ENCODE measurements around the gene MYO18B.

Gene MYO18B

DNA sequence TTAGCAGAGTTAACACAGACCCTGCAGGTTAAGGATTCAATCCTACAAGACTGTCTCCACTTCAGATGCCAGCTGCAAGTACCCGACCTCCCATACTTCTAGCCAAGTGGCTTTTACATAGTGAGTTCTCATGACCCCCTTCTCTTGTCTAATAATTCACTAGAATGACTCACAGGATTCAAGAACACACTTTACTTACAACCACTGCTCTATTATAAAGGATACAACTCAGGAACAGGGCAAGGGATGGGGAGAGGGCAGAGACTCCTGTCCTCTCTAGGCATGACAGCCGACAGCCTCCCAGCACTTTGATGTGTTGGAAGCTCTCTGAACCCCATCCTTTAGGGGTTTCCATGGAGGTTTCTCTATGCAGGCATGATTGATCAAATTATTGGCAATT, 60.0 kb downstream of the MYO18B start:
- no peak overlapping the region for H3K4me3 ChIP-seq (ENCODE audit: low read depth, low read length)
- TF ChIP-seq, protein P1, sequence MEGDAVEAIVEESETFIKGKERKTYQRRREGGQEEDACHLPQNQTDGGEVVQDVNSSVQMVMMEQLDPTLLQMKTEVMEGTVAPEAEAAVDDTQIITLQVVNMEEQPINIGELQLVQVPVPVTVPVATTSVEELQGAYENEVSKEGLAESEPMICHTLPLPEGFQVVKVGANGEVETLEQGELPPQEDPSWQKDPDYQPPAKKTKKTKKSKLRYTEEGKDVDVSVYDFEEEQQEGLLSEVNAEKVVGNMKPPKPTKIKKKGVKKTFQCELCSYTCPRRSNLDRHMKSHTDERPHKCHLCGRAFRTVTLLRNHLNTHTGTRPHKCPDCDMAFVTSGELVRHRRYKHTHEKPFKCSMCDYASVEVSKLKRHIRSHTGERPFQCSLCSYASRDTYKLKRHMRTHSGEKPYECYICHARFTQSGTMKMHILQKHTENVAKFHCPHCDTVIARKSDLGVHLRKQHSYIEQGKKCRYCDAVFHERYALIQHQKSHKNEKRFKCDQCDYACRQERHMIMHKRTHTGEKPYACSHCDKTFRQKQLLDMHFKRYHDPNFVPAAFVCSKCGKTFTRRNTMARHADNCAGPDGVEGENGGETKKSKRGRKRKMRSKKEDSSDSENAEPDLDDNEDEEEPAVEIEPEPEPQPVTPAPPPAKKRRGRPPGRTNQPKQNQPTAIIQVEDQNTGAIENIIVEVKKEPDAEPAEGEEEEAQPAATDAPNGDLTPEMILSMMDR (IDR thresholded peaks at IDR 0.05; ENCODE audit: low read depth, low read length) = no peak

DNA sequence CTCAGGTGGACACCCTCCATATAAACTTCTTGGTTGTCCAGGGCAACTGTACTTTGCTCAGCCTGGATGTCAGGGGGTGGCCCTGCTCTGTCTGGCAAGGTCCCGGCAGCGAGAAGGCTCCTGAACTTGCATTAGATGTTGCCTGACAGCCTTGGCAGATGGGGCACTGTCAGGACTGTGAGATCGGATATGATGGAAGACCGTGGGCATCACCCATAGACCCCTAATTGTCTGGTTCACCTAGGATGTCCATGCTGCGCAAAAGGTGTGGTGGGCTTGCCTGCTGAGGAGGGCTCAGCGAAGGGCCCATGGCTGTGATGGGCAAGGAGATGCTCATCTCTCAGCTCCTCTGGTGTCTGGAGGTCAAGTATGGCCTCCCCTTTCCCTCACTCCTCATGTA, 62.7 kb downstream of the MYO18B start:
- TF ChIP-seq, protein P1 (IDR thresholded peaks at IDR 0.05; ENCODE audit: low read depth, low read length) = no peak
- H3K4me3 ChIP-seq (ENCODE audit: low read depth, low read length) = no peak overlapping the region

DNA sequence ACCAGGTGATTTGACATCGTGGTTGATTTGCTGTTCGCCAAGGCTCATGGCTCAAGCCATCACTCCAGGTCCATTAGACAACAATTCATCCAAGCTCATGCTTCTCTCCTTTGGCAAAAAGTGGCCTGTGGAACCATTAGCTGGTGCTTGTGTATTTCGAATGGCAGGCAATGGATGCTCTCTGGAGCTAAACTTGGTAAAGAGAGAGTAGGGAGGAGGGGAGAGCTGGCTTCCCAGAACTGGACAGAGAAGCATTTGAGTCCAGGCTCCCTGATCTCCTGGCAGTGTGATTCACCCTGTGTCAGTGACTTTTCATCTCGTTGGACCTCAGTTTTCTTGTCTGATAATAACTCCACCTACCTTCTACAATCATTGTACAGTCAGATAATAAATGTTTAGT, 64.6 kb downstream of the MYO18B start:
- H3K4me3 ChIP-seq (ENCODE audit: low read depth, low read length) = no peak overlapping the region
- TF ChIP-seq, protein P1 (IDR thresholded peaks at IDR 0.05; ENCODE audit: low read depth, low read length) = no peak

DNA sequence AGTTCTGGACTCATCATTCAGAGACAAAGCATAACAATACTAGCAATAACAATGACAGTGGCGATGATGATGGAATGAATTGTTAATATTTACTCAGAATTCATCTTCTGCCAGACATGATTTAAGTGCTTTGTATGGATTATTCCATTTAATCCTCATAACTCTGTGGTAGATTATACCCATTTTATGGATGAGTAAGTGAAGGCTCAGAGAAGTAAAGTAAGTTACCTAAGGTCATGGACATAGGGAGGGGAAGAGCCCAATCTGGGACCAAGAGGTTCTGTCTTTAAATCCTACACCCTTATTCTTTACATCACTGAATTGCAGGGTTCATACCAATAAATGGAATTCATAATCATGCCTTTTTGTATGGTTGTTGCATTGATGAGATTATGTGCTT, 72.7 kb downstream of the MYO18B start:
- no peak overlapping the region for H3K4me3 ChIP-seq (ENCODE audit: low read depth, low read length)
- TF ChIP-seq, protein P1 (IDR thresholded peaks at IDR 0.05; ENCODE audit: low read depth, low read length) = no peak

DNA sequence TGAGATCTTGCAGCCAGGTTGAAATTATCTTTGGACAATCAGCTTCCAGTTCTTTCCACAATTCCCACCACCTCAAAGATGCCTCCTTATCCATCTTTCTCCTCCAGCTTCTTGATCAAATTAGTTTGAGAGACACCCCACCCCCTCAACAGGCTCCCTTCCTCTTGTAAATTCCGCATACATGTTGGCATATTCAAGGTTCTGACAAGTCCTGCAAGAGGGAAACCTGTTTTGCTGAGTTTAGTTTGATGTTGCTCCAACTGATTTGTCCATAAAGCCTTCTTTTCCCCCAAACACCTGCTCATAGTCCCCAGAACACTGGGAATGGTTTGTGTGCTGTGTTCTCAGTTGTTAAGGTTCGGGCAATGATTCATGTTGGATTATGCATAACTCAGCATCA, 73.6 kb downstream of the MYO18B start:
- H3K4me3 ChIP-seq (ENCODE audit: low read depth, low read length) = no peak overlapping the region
- TF ChIP-seq, protein P1 (IDR thresholded peaks at IDR 0.05; ENCODE audit: low read depth, low read length) = no peak

DNA sequence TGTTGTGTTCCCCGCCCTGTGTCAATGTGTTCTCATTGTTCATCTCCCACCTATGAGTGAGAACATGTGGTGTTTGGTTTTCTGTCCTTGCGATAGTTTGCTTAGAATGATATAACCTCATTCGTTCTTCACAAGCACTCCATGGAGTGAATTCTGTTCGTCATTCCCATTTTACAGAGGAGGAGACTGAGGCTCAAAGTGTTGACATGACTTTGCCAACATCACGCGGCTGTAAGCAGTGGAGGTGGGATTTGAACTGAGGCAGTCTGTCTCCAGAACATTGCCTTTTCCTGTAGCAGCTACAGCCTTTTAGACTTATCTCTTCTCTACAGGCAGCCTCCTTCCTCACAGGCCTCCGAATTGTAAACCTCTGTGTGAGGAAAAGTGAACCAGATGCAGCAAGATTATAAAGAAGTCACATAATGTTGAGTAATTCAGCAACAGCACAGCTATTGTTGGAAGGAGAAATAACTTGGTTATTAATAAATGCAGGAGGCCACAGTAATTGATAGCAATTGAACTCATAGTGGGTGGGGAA, 74.6 kb downstream of the MYO18B start:
- no peak overlapping the region for H3K4me3 ChIP-seq (ENCODE audit: low read depth, low read length)
- TF ChIP-seq, protein P1 (IDR thresholded peaks at IDR 0.05; ENCODE audit: low read depth, low read length) = no peak

DNA sequence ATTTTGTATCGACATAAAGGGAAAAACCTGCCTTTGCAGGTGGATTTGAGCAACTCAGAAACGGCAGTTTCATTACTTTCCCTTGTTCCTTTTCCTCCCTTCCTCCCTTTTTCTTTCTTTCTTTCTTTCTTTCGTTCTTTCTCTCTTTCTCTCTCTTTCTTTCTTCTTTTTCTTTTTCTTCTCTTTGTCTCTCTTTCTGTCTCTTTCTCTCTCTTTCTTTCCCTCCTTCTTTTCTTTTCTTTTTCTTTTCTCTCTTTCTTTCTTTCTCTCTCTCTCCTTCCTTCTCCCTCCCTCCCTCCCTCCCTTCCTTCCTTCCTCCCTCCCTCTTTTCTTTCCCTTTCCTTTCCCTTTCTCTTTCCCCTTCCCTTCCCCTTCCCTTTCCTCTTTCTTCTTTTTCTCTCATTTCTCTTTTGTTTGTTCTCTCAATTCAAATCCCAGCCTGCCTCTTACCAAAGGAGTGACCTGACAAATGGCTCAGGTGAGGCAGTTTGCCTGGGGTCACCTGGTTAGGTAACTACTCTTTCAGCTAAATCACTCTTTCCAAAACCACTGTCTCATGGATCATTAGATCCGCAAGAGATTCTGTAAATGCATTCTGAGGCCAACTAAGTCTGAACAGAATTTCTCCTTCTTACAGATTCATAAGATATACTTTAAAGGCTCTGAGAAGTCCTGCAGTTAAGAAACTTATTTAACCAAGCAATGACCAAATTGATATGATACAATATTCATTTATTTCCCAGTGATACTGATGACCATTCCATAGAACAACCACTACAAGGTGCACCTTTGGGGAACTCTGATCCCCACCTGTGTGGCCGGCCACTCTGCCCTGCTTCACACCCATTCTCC, 75.3 kb downstream of the MYO18B start:
- H3K4me3 ChIP-seq (ENCODE audit: low read depth, low read length) = no peak overlapping the region
- TF ChIP-seq, protein P1 (IDR thresholded peaks at IDR 0.05; ENCODE audit: low read depth, low read length) = no peak

All from WI38 (cell line).